NCI-H1417 (cell line): Measurements from ENCODE around the gene SNRPA.
A peak's percentile ranks its signal among the peaks of the same experiment; 100 is the strongest.
"Not testable (repeated sequence)": the region's sequence is repeated elsewhere in the genome, so short reads cannot be mapped to it uniquely, and the experiment has no call there.

Experiments used
- DNase-seq, 3 experiments: peaks; one replicate each; lab custom pipeline; 2025; lab: John Stamatoyannopoulos, UW

SNRPA gene

GRCh38 chr19:40801426-40802299 lies 50.7 kb downstream of the SNRPA start:
- peak in 1 of 3 experiments; percentile 24 for DNase-seq

GRCh38 chr19:40802300-40803169 lies 51.5 kb downstream of the SNRPA start:
- no peak for DNase-seq

GRCh38 chr19:40803170-40803856 lies 52.3 kb downstream of the SNRPA start:
- no peak for DNase-seq

GRCh38 chr19:40803857-40804782 lies 53.1 kb downstream of the SNRPA start:
- no peak for DNase-seq

DNA sequence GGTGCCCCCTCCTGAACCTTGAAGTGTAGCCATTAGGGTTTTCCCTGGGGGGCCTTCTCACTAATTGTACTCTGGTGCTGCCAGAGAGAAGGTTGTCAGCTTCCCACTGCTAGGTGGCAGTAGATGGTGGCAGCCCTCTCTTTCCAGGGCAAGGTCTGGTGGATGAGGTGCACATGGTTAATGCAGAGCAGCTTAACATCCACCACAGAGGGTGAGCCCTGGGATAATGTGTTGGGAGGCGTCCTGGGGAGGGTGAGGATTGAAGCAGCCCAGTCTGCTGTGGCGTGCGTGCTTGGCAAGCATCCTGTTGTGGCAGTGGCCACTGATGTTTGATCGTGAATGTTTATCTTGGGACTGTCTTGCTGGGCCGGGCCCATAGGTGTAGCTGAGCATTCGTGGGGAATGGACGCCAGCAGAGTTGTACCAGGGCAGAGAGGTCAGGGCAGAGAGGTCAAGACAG lies 53.8 kb downstream of the SNRPA start:
- no peak for DNase-seq

GRCh38 chr19:40805258-40805868 lies 54.4 kb downstream of the SNRPA start:
- no peak for DNase-seq

DNA sequence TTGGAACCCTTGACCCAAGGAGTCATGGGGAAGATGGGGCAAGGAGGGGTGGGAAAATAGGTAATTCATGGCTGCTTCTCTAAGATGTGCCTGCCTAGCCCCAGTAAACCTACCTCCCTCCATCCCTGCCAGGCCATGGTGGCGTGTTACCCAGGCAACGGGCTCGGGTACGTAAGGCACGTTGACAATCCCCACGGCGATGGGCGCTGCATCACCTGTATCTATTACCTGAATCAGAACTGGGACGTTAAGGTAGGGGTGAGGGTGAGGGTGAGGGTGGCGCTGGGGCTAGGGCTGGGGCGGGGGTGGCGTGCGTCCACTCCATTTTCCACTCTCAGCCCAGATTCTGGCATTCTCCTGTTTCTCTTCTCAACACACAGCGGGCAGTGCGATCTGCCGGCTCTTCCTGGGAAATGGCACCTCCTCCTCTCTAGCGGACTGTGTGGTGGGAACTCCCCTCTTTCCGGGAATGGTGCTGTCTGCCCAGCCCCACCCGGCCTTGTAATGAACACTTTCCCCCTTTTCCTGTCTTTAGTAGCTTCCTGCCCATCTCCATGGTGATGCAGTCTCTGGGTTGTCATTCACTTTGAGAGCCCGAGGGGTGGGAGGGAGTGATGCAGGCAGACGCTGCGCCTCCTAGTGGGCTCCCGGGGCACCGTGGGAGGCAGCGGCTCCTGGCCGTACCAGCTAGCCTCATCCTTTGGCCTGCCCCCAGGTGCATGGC lies 55.6 kb downstream of the SNRPA start:
- peak; percentile 78 to 91 (median 85) for DNase-seq

- peak in 1 of 3 experiments; percentile 3 for DNase-seq
Observed at GRCh38 chr19:40807147-40808020, 56.4 kb downstream of the SNRPA start.

- no peak for DNase-seq
Observed at GRCh38 chr19:40808021-40808325, 57.0 kb downstream of the SNRPA start.

DNA sequence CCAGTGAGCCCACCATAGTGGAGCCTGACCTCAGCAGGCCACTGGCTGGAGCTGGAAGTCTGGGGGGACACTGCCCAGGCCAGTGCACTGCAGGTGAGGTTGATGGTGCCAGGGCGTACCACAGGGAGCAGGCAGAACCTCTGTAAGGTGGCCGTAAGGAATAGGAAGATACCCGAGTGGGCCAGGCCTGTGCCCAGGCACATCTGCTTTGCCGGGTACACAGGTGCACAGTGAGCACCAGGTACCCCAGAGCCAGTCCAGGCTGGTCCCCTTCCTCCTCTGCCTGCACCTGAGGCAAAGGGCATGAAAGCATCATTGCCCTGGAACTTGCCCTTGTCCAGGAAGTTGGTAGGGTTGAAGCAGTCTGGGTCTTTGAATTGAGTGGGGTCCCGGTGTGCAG lies 57.5 kb downstream of the SNRPA start:
- no peak for DNase-seq

DNA sequence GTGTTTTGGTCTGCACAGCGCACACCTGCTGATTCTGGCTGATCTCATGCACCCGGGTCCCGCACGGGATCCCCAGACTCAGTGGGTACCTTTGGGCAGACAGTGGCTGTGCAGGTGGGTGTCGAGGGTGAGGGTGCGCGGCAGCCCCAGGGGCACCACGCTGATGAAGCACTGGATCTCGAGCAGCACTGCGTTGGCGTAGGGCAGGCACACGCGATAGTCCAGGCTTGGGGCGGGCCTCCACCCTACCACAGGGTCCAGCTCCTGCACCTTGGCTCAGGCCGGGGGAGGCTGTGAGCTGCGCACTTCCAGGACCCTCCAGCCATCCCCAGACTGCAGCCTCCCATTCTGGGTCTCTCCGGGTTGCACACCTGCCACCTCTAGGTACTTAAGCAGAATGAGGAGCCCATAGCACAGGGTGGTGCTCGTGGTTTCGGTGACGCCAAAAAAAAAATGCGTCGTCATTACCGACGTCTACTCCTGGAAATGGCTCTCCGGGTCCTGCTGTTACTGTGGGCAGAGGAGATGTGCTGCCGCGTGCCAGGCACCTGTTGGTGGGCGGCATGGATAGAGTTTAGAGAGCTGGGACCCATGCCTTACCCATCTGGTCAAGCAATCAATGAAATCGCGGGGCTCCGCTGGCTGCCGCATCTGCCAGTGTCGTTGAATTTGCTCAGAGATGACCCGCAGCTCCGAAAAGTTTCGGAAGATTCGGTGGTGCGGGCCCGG lies 58.5 kb downstream of the SNRPA start:
- DNase-seq, result no peak

GRCh38 chr19:40810160-40810559 lies 59.2 kb downstream of the SNRPA start:
- no peak for DNase-seq

DNA sequence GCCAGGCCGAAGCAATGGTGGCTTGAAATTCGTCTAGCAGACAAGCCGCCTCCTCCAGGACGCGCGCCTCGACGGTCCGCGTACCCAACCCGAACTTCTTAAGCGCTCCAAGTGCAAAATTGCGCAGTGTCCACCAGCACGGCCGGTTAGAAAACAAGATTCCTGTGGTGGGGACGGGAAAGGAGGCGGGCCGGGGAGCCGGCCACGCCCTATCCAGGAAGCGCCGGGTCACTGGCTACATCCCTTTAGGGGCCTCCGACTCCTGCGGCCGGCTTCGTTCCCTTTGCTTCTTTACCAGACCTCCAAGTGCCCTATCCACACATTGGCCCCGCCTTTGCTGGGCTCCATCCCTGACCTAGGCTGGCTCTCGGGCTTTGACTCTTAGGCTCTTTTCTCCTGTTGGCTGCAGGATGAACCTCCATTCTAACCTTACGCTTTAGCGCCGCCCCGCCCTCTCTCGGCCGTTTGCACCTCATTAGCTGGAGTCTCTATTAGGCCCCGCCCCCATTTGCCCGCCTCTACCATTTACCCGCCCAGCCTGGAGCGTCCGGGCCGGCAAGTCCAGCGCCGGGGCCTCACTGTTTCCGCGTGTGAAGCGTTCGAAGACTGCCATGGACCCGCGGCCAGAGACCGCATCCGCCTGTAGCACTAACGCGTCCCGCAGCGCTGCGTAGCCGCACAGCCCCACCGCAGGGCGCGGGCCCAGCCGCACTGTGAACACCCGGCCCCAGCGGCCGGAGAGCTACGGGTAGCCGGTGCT lies 59.8 kb downstream of the SNRPA start:
- DNase-seq, result peak in 1 of 3 experiments; percentile 41

DNA sequence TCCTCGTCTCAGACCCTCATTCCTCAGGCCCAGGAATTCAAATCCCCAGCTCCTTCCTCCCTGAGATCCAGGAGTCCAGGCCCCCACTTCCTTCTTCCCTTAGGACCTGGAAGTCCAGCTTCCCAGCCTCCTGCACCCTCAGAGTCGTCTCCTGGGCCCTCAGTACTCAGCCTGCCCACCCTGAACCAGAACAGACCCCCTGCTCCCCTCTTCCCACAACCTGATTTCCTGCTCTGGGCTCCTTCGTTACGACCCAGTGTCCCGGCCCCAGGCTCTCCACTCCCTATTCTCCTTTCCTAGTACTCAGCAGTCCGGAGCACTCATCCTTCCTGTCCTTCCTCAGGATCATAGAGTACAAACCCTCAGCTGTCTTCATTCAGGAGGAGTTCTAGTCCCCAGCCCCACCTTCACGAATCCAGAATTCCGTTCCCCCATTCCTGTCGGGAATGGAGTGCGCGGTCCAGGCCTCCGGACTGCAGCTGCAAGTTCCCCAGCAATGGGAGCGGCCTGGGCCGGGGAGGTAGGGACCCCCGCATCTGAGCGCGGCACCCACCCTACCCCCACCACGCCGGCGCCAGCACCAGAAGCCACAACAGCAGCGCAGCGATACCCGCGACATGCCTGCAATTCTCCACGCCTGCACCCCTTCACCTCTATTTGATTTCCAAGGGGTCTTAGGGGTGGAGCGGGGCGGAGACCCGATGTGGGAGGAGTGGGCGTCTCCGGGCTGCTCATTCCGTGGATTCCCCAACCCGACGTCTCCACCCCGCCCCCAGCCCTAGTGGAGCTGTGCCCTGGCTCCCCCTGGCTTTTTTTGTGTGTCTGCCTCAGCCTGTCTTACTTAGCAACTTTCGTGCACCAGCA lies 60.7 kb downstream of the SNRPA start:
- no peak for DNase-seq

DNA sequence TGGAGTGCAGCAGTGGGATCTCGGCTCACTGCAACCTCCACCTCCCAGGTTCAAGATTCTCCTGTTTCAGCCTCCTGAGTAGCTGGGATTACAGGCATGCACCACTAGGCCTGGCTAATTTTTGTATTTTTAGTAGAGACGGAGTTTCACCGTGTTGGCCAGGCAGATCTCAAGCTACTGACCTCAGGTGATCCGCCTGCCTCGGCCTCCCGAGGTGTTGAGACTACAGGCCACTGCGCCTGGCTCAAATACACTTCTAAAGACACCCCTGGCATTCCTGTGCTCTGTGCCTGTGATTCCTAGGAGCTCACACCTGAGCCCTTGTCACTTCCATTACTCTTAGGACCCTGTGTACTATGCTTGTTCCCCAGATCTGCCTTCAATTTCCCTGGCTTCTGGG lies 61.6 kb downstream of the SNRPA start:
- not testable (repeated sequence) for DNase-seq

DNA sequence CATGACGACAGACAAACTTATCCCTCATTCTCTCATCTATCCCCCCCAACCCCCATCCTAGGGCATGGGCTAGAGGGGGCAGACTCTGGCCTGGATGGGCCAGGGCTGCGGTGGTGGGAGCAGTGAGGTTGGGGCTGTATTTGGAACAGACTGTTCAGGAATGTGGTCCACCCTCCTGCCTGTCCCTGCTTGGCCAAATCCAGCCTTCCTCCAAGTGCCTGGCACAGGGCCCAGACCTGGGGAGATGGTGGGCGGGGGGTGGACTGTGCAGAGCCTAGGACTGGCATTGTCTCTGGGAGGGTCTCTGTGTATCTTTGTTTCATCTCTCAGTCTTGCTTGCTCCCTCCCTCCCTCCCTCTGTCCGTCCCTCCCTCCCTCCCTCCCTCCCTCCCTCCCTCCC lies 62.2 kb downstream of the SNRPA start:
- DNase-seq, result no peak
